SK-N-MC (cell line): ENCODE data around the gene ANKRD33.

ENCODE experiments used
- EZH2 ChIP-seq: fragments of 200-600 bp; sonication (generic); IDR thresholded peaks from one replicate; pipeline ENCODE4 v1.6.1; 2017; ENCODE audit warnings: antibody characterized with exemption
- POLR2AphosphoS5 ChIP-seq: IDR thresholded peaks from 2 replicates; pipeline ENCODE4 v1.6.1; 2012; ENCODE audit warnings: mild to moderate bottlenecking, low read depth, low read length, borderline replicate concordance

DNA sequence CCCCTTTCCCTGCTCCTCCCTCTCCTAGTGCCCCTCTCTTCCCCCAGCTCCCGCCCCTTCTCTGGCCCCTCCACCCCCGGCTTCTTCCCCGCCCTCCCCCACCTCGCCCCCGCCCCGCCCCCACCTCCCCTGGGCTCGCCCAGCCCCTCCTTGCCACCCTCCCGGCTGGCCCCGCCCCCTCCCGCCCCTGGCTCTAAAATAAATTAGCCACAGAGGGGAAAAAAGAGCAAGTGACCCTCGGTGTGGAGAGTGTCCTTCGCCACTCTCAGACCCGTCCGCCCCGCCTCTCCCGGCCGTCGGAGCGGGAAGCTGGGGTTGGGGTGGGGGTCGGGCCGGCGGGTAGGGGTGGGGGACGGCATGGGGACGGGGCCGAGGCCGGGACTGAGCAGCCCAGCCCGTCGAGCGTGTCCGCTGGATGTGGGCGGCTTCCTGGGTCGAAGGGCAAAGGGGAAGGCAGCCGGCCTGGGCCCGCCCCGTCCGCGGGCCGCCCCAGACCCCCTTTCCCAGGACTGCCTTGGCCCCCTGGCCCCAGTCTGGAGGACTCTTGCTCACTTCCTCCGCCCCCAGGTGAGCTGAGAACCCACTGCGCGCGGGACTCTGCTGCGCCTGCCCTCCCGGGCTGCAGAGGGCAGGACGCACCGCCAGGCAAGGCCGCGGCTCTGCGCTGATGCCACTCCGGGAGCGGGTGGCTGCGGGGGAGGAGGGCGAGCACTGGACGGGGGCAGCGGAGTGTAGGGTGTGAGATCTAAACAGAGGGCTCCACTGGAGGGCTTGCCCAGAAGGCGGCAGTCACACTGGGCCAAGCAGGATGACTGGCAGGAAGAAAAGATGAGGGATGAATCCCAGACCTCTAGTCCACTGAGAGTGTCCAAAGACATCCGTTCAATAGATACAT is 38.8 kb upstream of the ANKRD33 start:
- TF ChIP-seq POLR2AphosphoS5 (no peak), EZH2 (no peak)
